CD4-positive, alpha-beta T cell treated with Interleukin-1 beta for 1 hour (primary cell): ENCODE data around the gene CCDC92B.

Experiments used
- DNase-seq, 2 donors: peaks; one replicate each; pipeline ENCODE4 v3.0.0-alpha.2; 2020 to 2022

The CCDC92B gene

DNA sequence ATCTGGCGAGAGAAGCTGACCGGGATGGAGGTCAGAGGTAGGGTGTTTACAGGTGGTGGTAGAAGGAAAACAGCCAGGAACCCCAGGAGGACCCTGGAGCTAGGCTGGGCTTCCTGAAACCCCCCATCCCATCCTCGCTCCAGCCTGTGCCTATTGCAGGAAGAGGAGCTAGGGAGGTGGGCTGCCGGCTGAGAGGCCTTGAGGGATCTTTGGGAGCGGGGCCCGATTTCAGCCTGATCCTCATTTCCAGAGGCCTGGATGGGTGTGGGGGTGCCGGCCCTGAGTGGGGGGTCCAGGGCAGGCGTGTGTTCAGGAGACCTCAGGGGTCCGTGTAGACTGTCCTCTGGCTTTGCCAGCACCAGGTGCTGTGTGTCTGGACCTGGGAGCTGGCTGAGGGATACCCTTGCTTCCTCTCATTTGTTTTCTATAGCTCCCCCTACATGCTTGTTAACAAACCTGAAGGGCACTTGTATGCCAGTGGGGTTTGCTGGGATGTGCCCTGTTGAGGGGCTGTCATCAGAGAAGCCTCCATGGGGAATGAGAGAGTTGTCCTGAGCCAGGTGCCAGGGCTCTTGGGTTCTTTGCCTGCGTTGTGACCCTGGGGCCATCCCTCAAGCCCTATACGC, 27.9 kb upstream of the CCDC92B start:
- no peak for DNase-seq

DNA sequence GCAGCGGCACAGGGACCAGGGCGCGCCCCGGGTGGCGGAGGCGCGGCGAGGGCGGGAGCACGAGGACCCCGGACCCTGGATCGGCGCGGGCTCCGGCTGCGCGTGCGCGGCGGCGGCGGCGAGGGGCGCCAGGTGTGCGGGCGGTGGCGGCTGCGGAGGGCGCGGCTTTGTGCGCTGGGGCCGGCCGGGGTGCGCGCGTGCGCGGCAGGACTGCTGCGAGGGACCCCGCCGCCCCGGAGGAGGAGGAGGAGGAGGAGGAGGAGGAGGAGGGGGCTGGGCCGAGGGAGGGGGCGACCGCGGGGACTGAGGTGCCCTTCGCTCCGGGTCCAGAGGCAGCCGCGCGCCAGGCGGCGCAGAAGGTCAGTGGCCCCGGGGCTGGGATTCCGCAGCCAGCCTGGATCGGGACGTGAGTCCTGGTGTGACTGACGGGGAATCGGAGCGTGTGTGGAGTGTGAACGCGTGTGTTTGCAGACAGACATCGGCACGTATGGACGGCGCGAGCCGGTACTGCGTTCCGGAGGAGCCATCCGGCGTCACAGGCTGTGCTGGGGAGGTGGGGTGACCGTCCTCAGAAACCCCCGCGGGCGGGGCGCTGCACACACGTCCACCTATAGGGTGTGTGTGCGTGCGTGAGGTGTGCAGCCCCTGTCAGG, 27.3 kb upstream of the CCDC92B start:
- no peak for DNase-seq

DNA sequence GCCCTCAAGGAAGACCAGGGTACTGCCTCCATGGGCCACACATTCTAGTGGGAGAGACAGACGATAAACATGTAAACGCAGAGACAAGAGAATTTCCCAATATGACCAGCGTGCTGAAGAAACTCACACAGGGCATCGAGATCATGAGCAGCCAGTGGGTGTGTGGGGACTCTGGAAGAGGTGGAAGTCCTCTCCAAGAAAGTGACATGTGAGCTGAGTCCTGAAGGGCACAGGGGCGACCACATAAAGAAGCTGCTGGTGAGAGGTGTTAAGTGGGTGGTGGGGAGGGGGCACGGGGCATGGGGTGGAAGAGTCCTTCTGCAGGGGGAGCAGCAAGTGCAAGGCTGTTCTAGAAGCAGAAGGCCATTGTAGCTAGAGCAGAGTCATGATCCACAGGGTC, 25.8 kb upstream of the CCDC92B start:
- no peak for DNase-seq

DNA sequence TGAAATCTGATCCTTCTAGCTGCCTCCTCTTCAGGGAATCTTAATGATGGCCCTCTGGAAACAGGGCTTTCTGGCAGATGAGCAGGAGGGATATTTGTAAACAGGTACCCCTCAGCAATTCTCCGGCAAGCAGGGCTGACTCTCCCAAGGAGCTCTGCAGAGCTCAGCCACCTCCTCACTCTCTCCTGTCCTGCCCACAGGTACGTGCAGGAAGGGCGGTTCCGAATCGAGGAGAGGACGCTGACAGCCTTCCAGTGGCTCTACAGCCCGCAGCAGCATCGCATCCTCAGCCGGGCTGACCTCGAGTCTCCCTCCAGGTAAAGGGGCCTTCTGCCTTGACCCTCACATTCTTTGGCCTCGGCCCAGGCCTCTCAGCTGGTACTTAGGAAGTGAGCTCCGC, 20.7 kb upstream of the CCDC92B start:
- no peak for DNase-seq

DNA sequence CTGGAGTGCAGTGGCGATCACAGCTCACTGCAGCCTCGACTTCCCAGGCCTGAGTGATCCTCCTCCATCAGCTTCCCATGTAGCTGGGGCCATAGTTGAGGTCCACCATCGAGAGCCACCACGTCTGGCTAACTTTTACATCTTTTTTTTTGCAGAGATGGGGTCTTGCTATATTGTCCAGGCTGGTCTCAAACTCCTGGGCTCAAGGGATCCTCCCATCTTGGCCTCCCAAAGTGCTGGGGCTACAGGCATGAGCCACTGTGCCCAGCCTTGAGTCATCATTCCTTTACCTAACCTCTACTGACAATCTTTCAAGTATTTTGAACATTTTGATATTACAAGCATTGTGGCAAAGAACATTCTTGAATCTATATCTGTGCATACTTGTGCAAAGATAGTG, 9.4 kb upstream of the CCDC92B start:
- DNase-seq = no peak

DNA sequence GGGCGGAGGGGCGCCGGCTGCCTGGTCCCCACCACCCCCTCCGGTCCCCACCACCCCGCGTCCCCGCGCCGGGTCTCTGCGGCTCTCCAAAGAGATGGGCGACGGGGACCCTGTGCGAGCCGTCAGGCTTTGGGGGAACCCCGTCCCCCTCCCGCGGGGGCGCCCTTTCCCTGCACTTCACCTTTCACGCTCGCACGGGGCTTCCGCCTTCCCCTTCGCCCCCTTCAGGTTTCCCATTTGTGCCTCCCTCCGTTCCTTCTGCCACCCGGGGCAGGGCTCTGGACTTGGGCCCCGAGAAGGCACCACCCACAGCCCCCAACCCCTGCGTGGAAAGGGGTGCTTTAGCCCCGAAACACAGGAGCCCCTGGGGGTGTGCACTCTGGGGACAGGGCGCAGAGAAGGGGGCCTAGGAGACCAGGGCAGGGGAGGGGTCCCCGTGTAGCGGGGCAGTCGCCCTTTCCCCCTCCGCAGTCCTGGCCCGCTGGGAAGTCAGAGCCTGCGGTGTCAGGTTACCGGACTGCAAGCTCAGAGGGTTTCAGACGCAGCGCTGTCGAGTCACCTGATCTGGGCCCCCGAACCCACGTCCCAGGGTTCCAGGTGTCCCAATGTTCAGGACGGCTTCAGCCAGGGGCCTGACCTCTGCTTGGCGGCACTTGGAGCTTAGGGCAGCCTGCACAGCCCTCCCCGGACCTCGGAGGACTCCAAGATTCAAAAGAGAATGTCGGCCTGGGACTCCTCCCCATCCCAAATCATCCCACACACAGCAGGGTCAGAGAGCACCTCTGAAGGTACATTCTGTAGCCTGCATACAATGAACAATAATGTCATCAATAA, 6.7 kb upstream of the CCDC92B start:
- no peak for DNase-seq

DNA sequence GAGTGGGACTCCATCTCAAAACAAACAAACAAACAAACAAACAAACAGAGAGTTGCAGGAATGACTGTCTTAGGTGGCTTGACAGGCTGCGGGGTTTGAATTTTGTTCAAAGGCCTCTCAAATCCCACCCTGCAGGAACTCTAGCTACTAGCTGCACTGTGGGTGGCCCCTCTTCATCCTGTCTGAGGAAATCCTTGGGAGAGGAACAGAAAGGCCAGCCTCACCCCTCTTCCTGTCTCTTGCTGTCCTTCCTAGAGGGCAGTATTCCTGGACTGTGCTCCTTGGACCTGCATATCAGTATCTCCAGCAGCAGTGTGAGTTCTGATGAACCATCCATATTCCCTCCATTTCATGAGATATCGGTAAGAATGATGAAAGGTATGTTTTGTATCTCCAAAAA, 2.0 kb upstream of the CCDC92B start:
- no peak for DNase-seq

DNA sequence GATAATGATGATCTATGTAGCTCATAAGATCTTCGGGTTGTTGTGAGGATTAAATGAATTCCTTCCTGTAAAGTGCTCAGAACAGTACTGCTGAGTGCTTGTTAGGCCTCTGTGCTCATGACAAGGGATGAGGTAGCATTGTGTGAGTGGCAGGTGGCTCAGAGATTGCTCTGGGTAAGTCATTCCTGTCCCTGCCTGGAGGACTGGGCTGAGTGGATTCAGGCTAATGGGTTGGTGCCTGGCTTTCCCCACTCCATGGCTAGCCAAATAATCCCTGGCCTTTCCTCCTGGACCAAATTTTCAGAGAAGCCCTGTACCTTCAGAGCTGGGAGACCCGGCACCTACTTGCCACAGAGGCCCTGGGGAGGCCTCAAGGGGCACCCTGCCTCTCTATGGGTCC, 1.3 kb upstream of the CCDC92B start:
- DNase-seq = no peak

DNA sequence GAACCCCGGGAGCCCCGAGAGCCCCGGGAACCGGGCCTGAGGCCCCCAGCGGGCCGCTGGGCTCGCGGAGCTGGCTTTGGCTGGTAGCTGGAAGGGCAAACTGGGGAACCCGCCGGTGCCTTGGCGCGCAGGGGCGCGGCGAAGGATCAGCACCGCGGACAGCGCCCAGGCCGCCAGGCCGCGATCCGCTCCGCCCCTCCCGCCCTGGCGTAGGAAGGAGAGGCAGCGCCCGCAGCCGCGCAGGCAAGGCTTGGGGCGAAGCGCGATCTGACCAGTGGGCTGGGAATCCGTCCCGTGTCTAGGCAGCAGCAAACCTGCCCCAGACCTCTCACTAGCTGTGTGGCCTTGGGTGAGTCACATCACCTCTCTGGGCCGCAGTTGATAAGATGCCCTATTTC, 331 bp upstream of the CCDC92B start:
- peak; percentile 67 to 73 for DNase-seq

DNA sequence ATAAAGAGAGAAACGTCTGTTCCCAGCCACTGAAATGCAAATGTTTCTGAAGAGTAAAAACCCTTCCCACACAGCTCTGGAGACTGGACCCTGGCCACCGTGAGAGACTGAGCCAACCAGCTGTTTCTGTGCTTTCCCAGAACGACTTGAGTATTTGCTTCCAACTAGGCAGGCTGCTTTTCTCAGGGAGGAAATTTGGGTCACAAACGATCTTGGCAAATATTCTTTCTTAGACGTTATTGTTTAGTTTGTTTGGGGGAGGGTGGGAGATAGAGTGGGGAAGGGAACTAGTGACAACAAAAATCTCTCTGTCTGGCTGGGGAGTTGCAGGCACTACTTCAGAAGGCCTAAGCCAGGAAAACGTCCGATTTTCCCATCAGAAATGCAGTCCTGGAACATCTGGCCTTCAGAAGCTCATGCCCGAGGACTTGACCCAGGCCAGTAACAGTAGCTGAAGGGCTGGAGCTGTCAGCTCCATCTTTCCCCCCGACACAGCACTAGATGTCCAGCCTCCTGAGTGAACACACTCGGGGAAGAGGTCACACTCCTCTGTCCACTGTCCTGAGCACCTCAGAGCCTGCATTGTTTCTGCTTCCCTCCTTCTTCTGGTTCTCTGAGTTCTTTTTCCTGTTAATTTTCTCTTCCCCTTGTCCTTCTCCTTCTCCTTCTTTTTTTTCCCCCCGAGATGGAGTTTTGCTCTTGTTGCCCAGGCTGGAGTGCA, 4.0 kb downstream of the CCDC92B start:
- no peak for DNase-seq

DNA sequence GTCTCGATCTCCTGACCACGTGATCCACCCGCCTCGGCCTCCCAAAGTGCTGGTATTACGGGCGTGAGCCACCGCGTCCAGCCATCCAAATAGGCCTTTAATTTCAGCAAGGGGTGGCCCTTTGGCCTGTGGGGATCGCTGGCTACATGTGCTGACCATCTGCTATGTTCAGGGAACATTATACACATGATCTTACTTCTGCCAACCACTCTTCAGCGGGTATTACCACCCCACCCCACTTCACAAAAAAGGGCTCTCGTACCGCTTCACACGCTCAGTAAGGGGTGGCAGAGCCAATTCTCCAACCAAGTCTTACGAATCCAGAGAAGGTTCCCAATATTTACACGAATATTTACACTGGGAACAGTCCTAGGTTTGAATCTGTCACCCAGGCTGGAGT, 11.8 kb downstream of the CCDC92B start:
- DNase-seq = no peak

DNA sequence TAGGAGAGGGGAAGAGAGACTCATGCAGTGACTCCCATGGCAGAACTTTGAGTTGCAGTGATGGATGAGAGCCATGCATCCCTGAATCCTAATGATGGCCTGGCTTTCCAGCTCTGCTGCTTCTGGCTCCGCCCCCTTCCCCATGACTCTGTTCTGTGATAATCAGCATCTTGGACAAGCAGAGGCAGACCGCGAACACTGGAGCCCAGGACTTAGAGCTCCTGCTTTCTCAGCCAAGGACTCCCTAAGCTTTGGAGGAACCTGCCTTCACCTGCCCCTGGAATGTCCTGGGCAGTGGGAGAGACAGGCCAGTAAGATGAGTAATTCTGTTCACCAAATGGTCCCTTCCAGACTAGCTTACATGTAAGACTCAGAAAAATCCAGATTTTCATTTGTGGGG, 12.5 kb downstream of the CCDC92B start:
- DNase-seq = no peak

DNA sequence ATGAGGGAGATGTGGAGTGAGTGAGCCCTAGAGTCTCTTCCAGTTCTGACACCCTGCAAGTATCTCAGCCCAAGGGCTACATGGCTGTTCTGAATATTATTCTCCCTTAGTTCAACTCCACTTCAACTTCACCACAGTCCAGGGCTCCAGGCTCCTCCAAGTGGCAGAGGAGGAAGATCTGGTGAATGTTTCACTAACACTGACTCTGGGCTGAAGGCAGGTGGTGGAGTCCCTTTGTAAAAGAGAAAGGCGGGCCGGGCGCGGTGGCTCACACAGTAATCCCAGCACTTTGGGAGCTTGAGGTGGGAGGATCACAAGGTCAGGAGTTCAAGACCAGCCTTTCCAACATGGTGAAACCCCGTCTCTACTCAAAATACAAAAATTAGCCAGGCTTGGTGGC, 13.6 kb downstream of the CCDC92B start:
- no peak for DNase-seq

DNA sequence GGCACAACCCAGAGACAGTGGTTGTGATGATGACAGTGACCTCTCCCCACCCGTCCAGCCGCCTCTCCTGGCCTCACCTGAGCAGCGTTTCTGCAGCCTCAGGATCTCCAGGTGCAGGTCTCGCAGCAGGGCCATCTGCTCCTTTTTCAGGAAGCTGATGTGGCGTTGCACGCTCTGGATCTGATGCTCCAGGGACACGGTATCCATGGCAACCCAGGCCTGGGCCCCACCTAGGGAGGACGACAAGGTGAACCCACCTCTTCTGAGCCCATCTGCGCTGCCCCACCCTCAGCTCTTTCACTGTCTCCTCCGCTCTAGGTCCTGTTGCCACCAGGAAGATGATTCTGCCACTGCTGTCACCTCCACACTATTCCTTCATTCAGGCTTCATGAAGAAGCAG, 14.5 kb downstream of the CCDC92B start:
- no peak for DNase-seq

DNA sequence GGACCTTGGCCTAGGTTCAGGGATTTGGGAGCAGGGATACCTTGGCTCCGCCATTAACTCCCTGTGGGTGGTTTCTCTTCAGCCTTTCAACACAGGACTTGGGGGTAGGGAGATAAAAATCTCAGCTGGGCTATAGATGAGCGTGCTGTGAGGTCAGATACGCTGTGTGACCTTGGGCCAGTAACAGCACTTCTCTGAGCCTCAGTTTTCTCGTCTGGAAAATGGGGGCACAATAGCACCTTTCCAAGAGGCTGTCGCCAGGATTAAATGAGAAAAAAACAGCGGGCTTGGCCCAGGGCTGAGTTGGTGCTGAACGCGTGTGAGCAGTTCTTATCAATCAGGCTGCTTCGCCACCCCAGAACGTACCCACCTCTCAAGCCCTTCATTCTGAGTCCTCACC, 17.6 kb downstream of the CCDC92B start:
- DNase-seq = no peak

DNA sequence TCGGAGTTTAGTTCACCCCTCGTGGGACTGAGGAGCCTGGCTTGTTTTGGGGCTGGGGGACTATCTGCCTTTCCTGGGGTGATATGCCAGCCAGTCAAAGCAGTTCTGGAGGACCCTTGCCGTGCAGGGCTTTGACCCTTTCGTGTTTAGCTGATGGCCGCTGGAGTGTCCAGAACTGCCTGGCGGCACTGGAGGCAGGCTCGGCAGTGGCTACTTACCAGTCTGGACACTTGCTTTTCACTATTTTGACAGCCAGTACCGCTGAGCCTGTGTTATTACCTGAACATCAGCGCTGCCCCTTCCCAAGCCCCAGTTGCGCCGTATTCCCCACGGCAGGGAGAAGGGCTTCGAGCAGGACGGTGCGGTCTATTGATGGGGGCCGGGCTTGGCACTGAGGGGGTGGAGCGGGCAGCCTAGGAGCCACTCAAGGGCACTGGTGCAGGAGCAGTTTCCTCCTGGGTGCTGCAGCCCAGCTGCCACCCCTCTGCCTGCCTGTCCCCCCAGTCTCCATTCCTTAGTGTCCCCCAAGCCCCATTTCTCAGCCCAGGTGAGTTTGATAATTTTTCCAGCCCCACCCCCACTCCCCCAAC, 18.6 kb downstream of the CCDC92B start:
- DNase-seq = no peak

DNA sequence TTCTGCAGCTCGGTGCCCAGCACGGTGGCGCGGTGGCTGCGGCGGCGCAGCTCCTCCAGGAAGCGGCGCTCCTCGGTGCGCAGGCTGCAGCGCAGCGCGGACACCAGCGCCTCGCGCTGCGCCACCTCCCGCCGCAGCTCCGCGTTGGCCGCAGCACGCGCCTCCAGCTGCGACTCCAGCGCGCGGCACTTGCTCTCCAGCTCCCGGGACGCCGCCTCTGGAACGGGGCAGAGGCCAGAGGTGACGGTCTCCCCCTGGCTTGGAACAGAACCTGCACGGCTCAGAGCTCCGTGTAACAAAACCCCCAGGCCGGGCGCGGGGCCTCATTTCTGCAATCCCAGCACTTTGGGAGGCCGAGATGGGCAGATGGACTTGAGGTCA, 24.7 kb downstream of the CCDC92B start:
- DNase-seq = peak; percentile 34 to 42

DNA sequence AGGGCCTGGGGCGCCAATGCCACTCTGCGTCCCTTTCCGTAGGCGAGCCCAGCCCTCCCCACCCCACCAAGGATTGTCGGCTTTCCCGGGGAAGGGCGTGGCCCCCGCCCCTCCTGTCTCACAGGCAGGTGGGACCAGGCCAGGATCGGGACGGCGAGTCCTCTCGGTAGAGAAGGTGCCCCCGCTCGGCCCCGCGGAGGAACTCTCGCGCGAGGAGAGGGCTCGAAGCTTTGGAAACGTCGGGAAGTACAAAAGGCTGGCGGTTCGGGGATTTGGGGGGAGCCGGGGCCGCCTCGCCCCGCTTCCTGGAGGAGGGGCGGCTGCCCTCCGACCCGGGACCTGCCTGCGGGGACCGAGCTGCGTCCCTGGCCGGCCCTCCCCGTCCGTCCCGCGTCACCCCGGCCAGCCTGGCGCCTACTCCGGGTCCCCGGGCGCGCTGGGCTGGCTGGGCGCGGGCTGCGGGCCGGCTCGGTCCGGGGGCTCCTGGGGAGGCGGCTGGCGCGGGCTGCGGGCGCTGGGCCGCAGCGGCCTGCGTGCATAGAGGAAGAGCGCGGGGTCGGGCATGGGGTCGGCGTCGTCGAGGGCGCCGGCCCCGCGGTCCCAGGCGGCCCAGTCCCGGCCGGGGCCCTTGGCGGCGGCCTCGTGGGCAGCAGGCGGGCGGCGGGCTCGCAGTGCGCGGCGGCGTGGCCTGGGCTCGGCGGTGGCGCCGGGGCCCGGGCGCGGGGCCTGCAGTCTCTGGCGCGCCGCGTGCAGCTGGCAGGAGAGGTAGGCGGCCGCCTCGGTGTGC, 25.3 kb downstream of the CCDC92B start:
- no peak for DNase-seq

DNA sequence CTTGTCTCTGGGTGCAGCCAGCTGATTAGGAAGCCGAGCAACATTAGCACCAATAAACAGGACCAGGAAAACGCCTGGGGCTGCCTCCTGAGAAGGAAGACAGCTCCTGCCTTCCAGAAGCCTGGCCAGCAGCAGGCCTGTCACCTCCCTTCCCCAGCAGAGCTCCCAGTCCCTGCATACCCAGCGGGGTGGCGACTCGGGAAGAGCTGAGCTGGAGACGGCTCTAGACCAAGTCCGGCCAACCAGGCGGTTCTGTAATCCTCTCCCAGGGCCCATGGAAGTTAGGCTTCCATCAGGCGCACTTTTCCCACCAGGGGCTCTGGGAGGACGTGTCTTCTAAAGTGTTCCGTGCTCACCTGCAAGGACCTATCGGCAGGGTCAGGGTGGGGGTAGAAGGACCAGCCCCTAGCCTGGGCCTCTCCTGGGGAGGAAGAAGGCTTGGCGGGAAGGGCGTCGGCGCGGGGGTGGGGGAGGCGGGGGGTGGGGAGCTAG, 25.9 kb downstream of the CCDC92B start:
- DNase-seq = no peak

DNA sequence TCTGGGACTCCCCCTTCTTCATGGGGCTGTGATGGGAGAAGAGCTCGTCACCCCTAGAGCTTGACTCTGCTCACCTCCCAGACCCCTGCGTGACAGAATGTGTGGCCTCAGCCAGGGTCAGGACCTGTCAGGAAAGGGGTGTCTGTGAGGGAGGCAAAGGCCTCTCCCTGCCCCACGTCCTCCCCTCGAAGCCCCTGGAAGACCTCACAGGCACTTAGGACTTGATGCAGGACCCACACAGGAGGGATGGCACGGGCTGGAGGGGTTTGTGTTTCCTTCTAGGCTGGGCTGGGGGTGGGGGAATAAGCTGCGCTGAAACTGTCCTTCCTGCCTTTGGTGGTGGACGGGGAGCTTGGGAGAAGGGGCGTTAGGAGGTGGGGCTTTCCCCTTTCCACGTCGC, 26.8 kb downstream of the CCDC92B start:
- no peak for DNase-seq

DNA sequence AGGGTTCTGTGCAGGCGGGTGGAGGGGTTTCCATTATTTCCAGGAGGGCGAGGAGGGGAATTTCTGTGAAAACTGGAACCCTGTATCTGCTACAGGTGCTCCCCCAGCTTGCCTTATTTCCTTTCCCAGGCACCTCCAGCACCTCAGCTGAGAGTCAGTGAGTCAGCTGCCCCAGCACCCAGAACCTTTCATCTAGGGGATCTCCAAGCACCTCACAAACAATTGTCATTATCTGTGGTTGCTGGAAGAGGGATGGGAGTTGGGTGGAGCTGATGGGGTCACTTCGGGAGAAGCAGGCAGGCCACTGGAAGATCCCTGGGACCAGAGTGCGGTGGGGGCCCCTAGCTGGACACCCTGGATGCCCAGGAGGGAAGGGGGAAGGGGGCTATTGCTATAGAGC, 27.8 kb downstream of the CCDC92B start:
- DNase-seq = no peak

DNA sequence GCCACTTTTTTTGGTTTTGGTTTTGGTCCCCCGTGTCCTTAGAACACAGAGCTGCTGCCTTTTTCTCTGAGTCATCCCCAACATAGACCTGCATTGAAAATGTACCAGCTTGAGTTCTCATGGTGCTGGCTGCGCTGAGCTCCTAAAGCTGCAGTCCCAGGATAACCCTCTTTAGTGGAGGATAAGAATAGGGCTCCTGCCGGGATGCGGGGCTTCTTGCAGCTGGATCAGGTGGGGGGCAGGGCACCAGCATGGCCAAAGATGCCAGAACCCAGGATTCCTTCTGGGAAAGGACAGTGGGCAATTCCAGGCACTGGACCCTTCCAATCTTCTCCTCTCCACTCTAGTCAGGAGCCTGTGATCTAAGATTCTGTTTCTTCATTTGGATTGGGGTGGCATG, 29.6 kb downstream of the CCDC92B start:
- DNase-seq = no peak
